ENCODE results near the gene RGS6. TPM values are rescaled to one million over a fixed set of nuclear protein-coding genes. Genes with fewer than 3 reads are reported as not detected.

The RGS6 gene
- total RNA-seq, 1 donor from 2014 or later, result 0.34 TPM

DNA sequence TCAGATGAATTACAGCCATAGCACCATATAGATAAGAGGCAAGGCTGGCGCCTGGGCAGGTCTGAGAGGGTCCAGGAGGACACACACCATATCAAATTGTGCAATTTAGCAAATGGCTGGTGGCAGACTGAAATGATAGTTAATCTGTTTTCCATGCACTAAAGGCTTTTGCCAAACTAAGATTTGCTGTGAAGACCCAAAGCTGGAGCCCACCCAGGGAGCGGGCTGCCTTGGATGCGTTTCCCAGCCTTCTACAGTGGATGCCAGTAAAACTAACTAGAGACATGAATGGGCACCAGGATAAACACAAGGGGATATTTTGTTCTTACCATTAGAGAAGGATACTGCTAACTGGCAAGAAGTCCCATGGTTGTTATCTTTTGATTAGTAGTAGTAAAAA, 486.6 kb downstream of the RGS6 start:
- Histone ChIP-seq H3K9ac (ENCODE audit: low read length) (no peak overlapping the region), H3K79me2 (ENCODE audit: insufficient read depth, low read length) (no peaks in the 10 kb centered on the region), H3K27me3 (ENCODE audit: insufficient read depth, low read length) (no peaks in the 10 kb centered on the region), H3K36me3 (ENCODE audit: insufficient read depth, low read length) (no peaks in the 10 kb centered on the region), H2AFZ (ENCODE audit: low read depth, low read length) (no peak overlapping the region), H3K4me2 (ENCODE audit: low read length) (no peak overlapping the region), H4K20me1 (ENCODE audit: insufficient read depth, low read length) (no peaks in the 10 kb centered on the region), H3K4me3 (ENCODE audit: insufficient read depth, low read depth, low read length) (no peak overlapping the region), H3K4me1 (ENCODE audit: insufficient read depth, low read length) (no peaks in the 10 kb centered on the region), H3K27ac (ENCODE audit: low read depth, low read length) (no peak overlapping the region), H3K9me3 (ENCODE audit: insufficient read depth, low read depth, low read length) (no peaks in the 10 kb centered on the region)
- Mint-ChIP-seq H3K9me3 (ENCODE audit: unreplicated experiment) (peaks cover 10% of the 10 kb centered on the region), H3K36me3 (ENCODE audit: low read depth, unreplicated experiment) (no peaks in the 10 kb centered on the region), H3K4me1 (ENCODE audit: low read depth, unreplicated experiment) (peaks cover 3% of the 10 kb centered on the region), H3K27ac (ENCODE audit: unreplicated experiment) (no peak overlapping the region), H3K4me3 (ENCODE audit: unreplicated experiment) (no peak overlapping the region), H3K27me3 (ENCODE audit: low read depth, unreplicated experiment) (peaks cover 1% of the 10 kb centered on the region)
- DNase-seq (ENCODE audit: low read depth) (no peak), FAIRE-seq (no peak)
- no peak for TF ChIP-seq EZH2 (IDR thresholded peaks at IDR 0.05; ENCODE audit: insufficient read depth, low read length)
- TF ChIP-seq, protein P1, sequence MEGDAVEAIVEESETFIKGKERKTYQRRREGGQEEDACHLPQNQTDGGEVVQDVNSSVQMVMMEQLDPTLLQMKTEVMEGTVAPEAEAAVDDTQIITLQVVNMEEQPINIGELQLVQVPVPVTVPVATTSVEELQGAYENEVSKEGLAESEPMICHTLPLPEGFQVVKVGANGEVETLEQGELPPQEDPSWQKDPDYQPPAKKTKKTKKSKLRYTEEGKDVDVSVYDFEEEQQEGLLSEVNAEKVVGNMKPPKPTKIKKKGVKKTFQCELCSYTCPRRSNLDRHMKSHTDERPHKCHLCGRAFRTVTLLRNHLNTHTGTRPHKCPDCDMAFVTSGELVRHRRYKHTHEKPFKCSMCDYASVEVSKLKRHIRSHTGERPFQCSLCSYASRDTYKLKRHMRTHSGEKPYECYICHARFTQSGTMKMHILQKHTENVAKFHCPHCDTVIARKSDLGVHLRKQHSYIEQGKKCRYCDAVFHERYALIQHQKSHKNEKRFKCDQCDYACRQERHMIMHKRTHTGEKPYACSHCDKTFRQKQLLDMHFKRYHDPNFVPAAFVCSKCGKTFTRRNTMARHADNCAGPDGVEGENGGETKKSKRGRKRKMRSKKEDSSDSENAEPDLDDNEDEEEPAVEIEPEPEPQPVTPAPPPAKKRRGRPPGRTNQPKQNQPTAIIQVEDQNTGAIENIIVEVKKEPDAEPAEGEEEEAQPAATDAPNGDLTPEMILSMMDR (IDR thresholded peaks at IDR 0.05; ENCODE audit: insufficient read depth, low read depth, low read length), result no peak

DNA sequence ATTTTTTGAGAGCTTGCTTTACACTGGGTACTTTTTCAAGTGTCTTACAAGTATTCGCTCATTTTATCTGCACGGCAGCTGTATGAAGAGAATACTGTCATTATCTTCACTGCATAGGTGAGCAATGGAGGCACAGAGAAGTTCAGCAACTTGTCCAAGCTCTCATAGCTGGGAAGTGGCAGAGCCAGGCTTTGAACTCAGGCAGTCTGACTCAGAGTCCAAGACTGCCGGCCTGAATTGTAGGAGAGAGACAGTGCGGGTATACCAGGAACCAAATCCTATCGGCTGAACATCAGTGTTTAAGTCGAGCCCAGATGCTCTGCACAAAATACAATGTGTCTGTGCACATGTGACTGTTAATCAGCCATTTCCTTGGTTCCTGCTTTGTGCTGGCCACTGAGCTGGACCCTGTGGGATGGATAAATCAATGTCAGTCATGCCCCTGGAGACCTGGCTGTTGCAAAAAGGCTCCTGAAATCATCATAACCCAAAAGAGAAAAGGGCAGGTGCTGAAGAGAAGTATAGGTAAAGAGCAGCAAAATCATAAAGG, 487.1 kb downstream of the RGS6 start:
- Mint-ChIP-seq H3K4me1 (ENCODE audit: low read depth, unreplicated experiment) (peaks cover 3% of the 10 kb centered on the region), H3K27ac (ENCODE audit: unreplicated experiment) (no peak overlapping the region), H3K9me3 (ENCODE audit: unreplicated experiment) (peaks cover 6% of the 10 kb centered on the region), H3K27me3 (ENCODE audit: low read depth, unreplicated experiment) (peaks cover 1% of the 10 kb centered on the region), H3K4me3 (ENCODE audit: unreplicated experiment) (no peak overlapping the region), H3K36me3 (ENCODE audit: low read depth, unreplicated experiment) (no peaks in the 10 kb centered on the region)
- DNase-seq (ENCODE audit: low read depth), result no peak
- Histone ChIP-seq H3K4me1 (ENCODE audit: insufficient read depth, low read length) (no peaks in the 10 kb centered on the region), H3K4me2 (ENCODE audit: low read length) (no peak overlapping the region), H3K4me3 (ENCODE audit: insufficient read depth, low read depth, low read length) (no peak overlapping the region), H3K27ac (ENCODE audit: low read depth, low read length) (no peak overlapping the region), H3K36me3 (ENCODE audit: insufficient read depth, low read length) (no peaks in the 10 kb centered on the region), H2AFZ (ENCODE audit: low read depth, low read length) (no peak overlapping the region), H3K9ac (ENCODE audit: low read length) (no peak overlapping the region), H3K9me3 (ENCODE audit: insufficient read depth, low read depth, low read length) (no peaks in the 10 kb centered on the region), H3K27me3 (ENCODE audit: insufficient read depth, low read length) (no peaks in the 10 kb centered on the region), H3K79me2 (ENCODE audit: insufficient read depth, low read length) (no peaks in the 10 kb centered on the region), H4K20me1 (ENCODE audit: insufficient read depth, low read length) (no peaks in the 10 kb centered on the region)
- FAIRE-seq, result no peak
- no peak for TF ChIP-seq EZH2 (IDR thresholded peaks at IDR 0.05; ENCODE audit: insufficient read depth, low read length)
- TF ChIP-seq, protein P1 (IDR thresholded peaks at IDR 0.05; ENCODE audit: insufficient read depth, low read depth, low read length), result no peak

GRCh38 chr14:72420749-72421474, 488.7 kb downstream of the RGS6 start:
- Histone ChIP-seq H3K4me1 (ENCODE audit: insufficient read depth, low read length) (no peaks in the 10 kb centered on the region), H3K9me3 (ENCODE audit: insufficient read depth, low read depth, low read length) (no peaks in the 10 kb centered on the region), H3K4me2 (ENCODE audit: low read length) (peak overlapping the region; percentile 44), H3K27ac (ENCODE audit: low read depth, low read length) (no peak overlapping the region), H3K4me3 (ENCODE audit: insufficient read depth, low read depth, low read length) (no peak overlapping the region), H3K36me3 (ENCODE audit: insufficient read depth, low read length) (no peaks in the 10 kb centered on the region), H4K20me1 (ENCODE audit: insufficient read depth, low read length) (no peaks in the 10 kb centered on the region), H3K9ac (ENCODE audit: low read length) (no peak overlapping the region), H3K27me3 (ENCODE audit: insufficient read depth, low read length) (no peaks in the 10 kb centered on the region), H3K79me2 (ENCODE audit: insufficient read depth, low read length) (no peaks in the 10 kb centered on the region), H2AFZ (ENCODE audit: low read depth, low read length) (no peak overlapping the region)
- FAIRE-seq, result no peak
- Mint-ChIP-seq H3K27me3 (ENCODE audit: low read depth, unreplicated experiment) (peaks cover 1% of the 10 kb centered on the region), H3K4me1 (ENCODE audit: low read depth, unreplicated experiment) (peaks cover 3% of the 10 kb centered on the region), H3K9me3 (ENCODE audit: unreplicated experiment) (no peaks in the 10 kb centered on the region), H3K27ac (ENCODE audit: unreplicated experiment) (no peak overlapping the region), H3K4me3 (ENCODE audit: unreplicated experiment) (no peak overlapping the region), H3K36me3 (ENCODE audit: low read depth, unreplicated experiment) (no peaks in the 10 kb centered on the region)
- peak; percentile 29 for DNase-seq (ENCODE audit: low read depth)
- no peak for TF ChIP-seq EZH2 (IDR thresholded peaks at IDR 0.05; ENCODE audit: insufficient read depth, low read length)
- TF ChIP-seq, protein P1 (IDR thresholded peaks at IDR 0.05; ENCODE audit: insufficient read depth, low read depth, low read length), result peak; percentile 98

Measured in astrocyte (in vitro differentiated cells and primary cell).